Esophagus squamous epithelium (tissue), 5 donors: ENCODE measurements around the gene CNTNAP2. TPM values are rescaled to one million over a fixed set of nuclear protein-coding genes. Genes with fewer than 3 reads are reported as not detected.

ENCODE experiments used
- DNase-seq: peaks from one replicate; lab custom pipeline; 2025; lab: John Stamatoyannopoulos, UW
- H3K27ac ChIP-seq, 4 donors: fragments of 200-600 bp; sonication (generic); one replicate each; pipeline ENCODE4 v1.5.1; 2016 to 2019; ENCODE audit warnings: mild to moderate bottlenecking in 1 of 4
- H3K27me3 ChIP-seq, 4 donors: fragments of 200-600 bp; sonication (generic); 1 replicate in 3 of 4; 2 replicates in 1 of 4; pipeline versions ENCODE4 v1.5.1 to v1.6.0; 2017 to 2021; ENCODE audit warnings: antibody characterized with exemption in 1 of 4
- H3K36me3 ChIP-seq, 3 donors: fragments of 200-600 bp; sonication (generic); one replicate each; pipeline ENCODE4 v1.5.1; 2016 to 2019
- H3K4me1 ChIP-seq, 3 donors: fragments of 200-600 bp; sonication (generic); one replicate each; pipeline ENCODE4 v1.5.1; 2017 to 2019
- H3K4me3 ChIP-seq, 4 donors: fragments of 200-600 bp; sonication (generic); 1 replicate in 3 of 4; 2 replicates in 1 of 4; pipeline ENCODE4 v1.5.1; 2016 to 2019; ENCODE audit warnings: mild to moderate bottlenecking in 2 of 4, moderate library complexity in 1 of 4
- H3K9me3 ChIP-seq, 3 donors: fragments of 200-600 bp; sonication (generic); one replicate each; pipeline ENCODE4 v1.5.1; 2016 to 2019
- CTCF ChIP-seq, 6 experiments: fragments of 450-650 bp in 4 of 6; fragments of 200-600 bp in 2 of 6; sonication (generic) in 2 of 6; IDR thresholded peaks; one replicate each; pipeline ENCODE4 v1.5.1; 2016 to 2019; ENCODE audit warnings: antibody characterized with exemption in 6 of 6, mild to moderate bottlenecking in 4 of 6, moderate library complexity in 4 of 6
- POLR2A ChIP-seq, 4 donors: fragments of 450-650 bp; IDR thresholded peaks; one replicate each; pipeline ENCODE4 v1.6.1; 2017; ENCODE audit warnings: antibody characterized with exemption in 4 of 4, mild to moderate bottlenecking in 4 of 4, moderate library complexity in 3 of 4
- WGBS, 2 donors: methylation state at CpG; one replicate each; pipeline ENCODE4 v1.1.5; 2018; 5-methylcytosine and 5-hydroxymethylcytosine counted together
- intact Hi-C: fragments of 100-400 bp; cut with DNase I; formaldehyde crosslinking; loops from one replicate; pipeline ENCODE4 v1.15.0; 2022
- total RNA-seq, 4 donors: library from RNA; depleted of rRNA; stranded (reverse); fragments of >200 nt; gene quantifications; one replicate each; pipeline ENCODE4 v1.1.0, GENCODE V29; 2016
- donor health status: DM: yes; HTN: yes; CAD: no.

Gene CNTNAP2
- total RNA-seq, 4 donors from 2014 or later, result 0.95 to 2.3 (median 1.2) TPM

GRCh38 chr7:147911201-147911601, 1794.6 kb downstream of the CNTNAP2 start:
- WGBS, 2 donors, result 14 to 26% methylated on average over 3 of the region's 3 CpGs
- no peak overlapping the region for H3K4me3 ChIP-seq
- H3K36me3 ChIP-seq, result no peaks in the 10 kb centered on the region
- intact Hi-C loops, result no loop called here
- no peak for TF ChIP-seq POLR2A (IDR thresholded peaks at IDR 0.05)
- TF ChIP-seq CTCF (IDR thresholded peaks at IDR 0.05), result no peak
- H3K27me3 ChIP-seq, result no peaks in the 10 kb centered on the region
- H3K4me1 ChIP-seq, result no peaks in the 10 kb centered on the region
- no peaks in the 10 kb centered on the region for H3K9me3 ChIP-seq
- H3K27ac ChIP-seq, result no peak overlapping the region
- DNase-seq, result no peak

- Histone ChIP-seq H3K27me3 (no peaks in the 10 kb centered on the region), H3K36me3 (no peaks in the 10 kb centered on the region), H3K27ac (no peak overlapping the region), H3K4me3 (no peak overlapping the region), H3K4me1 (no peaks in the 10 kb centered on the region), H3K9me3 (no peaks in the 10 kb centered on the region)
- DNase-seq, result no peak
- WGBS, 2 donors, result 25 to 33% methylated on average over 1 of the region's 2 CpGs
- TF ChIP-seq POLR2A (IDR thresholded peaks at IDR 0.05) (no peak), CTCF (IDR thresholded peaks at IDR 0.05) (no peak)
- intact Hi-C loops, result no loop called here
Observed at GRCh38 chr7:147912291-147912690, 1795.7 kb downstream of the CNTNAP2 start.

- intact Hi-C loops, result no loop called here
- H3K27ac ChIP-seq, result no peak overlapping the region
- H3K9me3 ChIP-seq, result no peaks in the 10 kb centered on the region
- H3K4me3 ChIP-seq, result no peak overlapping the region
- TF ChIP-seq CTCF (IDR thresholded peaks at IDR 0.05) (no peak), POLR2A (IDR thresholded peaks at IDR 0.05) (no peak)
- no peaks in the 10 kb centered on the region for H3K36me3 ChIP-seq
- H3K4me1 ChIP-seq, result no peaks in the 10 kb centered on the region
- DNase-seq, result no peak
- H3K27me3 ChIP-seq, result no peaks in the 10 kb centered on the region
- WGBS, 2 donors, result 53 to 70% methylated on average over 1 to 2 of the region's 2 CpGs
Observed at GRCh38 chr7:147912946-147913638, 1796.5 kb downstream of the CNTNAP2 start.

- WGBS, 2 donors, result 45 to 51% methylated on average over 4 of the region's 4 CpGs
- intact Hi-C loops, result no loop called here
- H3K27ac ChIP-seq, result no peak overlapping the region
- no peaks in the 10 kb centered on the region for H3K4me1 ChIP-seq
- no peak for DNase-seq
- H3K9me3 ChIP-seq, result no peaks in the 10 kb centered on the region
- no peak for TF ChIP-seq POLR2A (IDR thresholded peaks at IDR 0.05)
- no peak for TF ChIP-seq CTCF (IDR thresholded peaks at IDR 0.05)
- H3K27me3 ChIP-seq, result no peaks in the 10 kb centered on the region
- no peaks in the 10 kb centered on the region for H3K36me3 ChIP-seq
- no peak overlapping the region for H3K4me3 ChIP-seq
Observed at GRCh38 chr7:147915781-147916180, 1799.2 kb downstream of the CNTNAP2 start.

- TF ChIP-seq CTCF (IDR thresholded peaks at IDR 0.05), result no peak
- no peak for TF ChIP-seq POLR2A (IDR thresholded peaks at IDR 0.05)
- no peaks in the 10 kb centered on the region for H3K4me1 ChIP-seq
- H3K27me3 ChIP-seq, result no peaks in the 10 kb centered on the region
- no peak overlapping the region for H3K27ac ChIP-seq
- intact Hi-C loops, result no loop called here
- no peak overlapping the region for H3K4me3 ChIP-seq
- 57 to 62% methylated on average over 4 of the region's 4 CpGs for WGBS, 2 donors
- no peak for DNase-seq
- H3K36me3 ChIP-seq, result no peaks in the 10 kb centered on the region
- H3K9me3 ChIP-seq, result no peaks in the 10 kb centered on the region
Observed at GRCh38 chr7:147916573-147916972, 1800.0 kb downstream of the CNTNAP2 start.
